ENCODE measurements around the gene MARCHF6.

MARCHF6 gene

GRCh38 chr5:10311595-10312425 is 41.7 kb upstream of the MARCHF6 start:
- TF ChIP-seq CTCF (IDR thresholded peaks at IDR 0.05; ENCODE audit: poor library complexity, severe bottlenecking): no peak
- Histone ChIP-seq H3K4me3 (ENCODE audit: severe bottlenecking) (no peak overlapping the region), H3K27me3 (ENCODE audit: insufficient read depth, poor library complexity, severe bottlenecking) (no peaks in the 10 kb centered on the region), H3K27ac (ENCODE audit: poor library complexity, severe bottlenecking) (peak overlapping the region; percentile 87), H3K4me1 (ENCODE audit: insufficient read depth, poor library complexity, severe bottlenecking) (peaks cover 22% of the 10 kb centered on the region), H3K36me3 (ENCODE audit: low read depth) (no peaks in the 10 kb centered on the region), H3K9me3 (ENCODE audit: severe bottlenecking) (no peaks in the 10 kb centered on the region)
- no peak for ATAC-seq (ENCODE audit: low read depth)
- DNase-seq (ENCODE audit: low spot score): no peak

- H3K4me3 ChIP-seq (ENCODE audit: severe bottlenecking): no peak overlapping the region
- no peaks in the 10 kb centered on the region for H3K27me3 ChIP-seq (ENCODE audit: insufficient read depth, poor library complexity, severe bottlenecking)
- H3K36me3 ChIP-seq (ENCODE audit: low read depth): no peaks in the 10 kb centered on the region
- no peak for TF ChIP-seq CTCF (IDR thresholded peaks at IDR 0.05; ENCODE audit: poor library complexity, severe bottlenecking)
- H3K27ac ChIP-seq (ENCODE audit: poor library complexity, severe bottlenecking): no peak overlapping the region
- no peak for ATAC-seq (ENCODE audit: low read depth)
- H3K9me3 ChIP-seq (ENCODE audit: severe bottlenecking): no peaks in the 10 kb centered on the region
- no peak for DNase-seq (ENCODE audit: low spot score)
- peaks cover 9% of the 10 kb centered on the region for H3K4me1 ChIP-seq (ENCODE audit: insufficient read depth, poor library complexity, severe bottlenecking)
Observed at GRCh38 chr5:10315201-10315600, 38.3 kb upstream of the MARCHF6 start.

GRCh38 chr5:10315824-10316509 is 37.5 kb upstream of the MARCHF6 start:
- Histone ChIP-seq H3K36me3 (ENCODE audit: low read depth) (no peaks in the 10 kb centered on the region), H3K4me3 (ENCODE audit: severe bottlenecking) (no peak overlapping the region), H3K4me1 (ENCODE audit: insufficient read depth, poor library complexity, severe bottlenecking) (peaks cover 1% of the 10 kb centered on the region), H3K9me3 (ENCODE audit: severe bottlenecking) (no peaks in the 10 kb centered on the region), H3K27me3 (ENCODE audit: insufficient read depth, poor library complexity, severe bottlenecking) (no peaks in the 10 kb centered on the region), H3K27ac (ENCODE audit: poor library complexity, severe bottlenecking) (no peak overlapping the region)
- TF ChIP-seq CTCF (IDR thresholded peaks at IDR 0.05; ENCODE audit: poor library complexity, severe bottlenecking): no peak
- DNase-seq (ENCODE audit: low spot score): no peak
- no peak for ATAC-seq (ENCODE audit: low read depth)

GRCh38 chr5:10317825-10318682 is 35.4 kb upstream of the MARCHF6 start:
- Histone ChIP-seq H3K27me3 (ENCODE audit: insufficient read depth, poor library complexity, severe bottlenecking) (no peaks in the 10 kb centered on the region), H3K27ac (ENCODE audit: poor library complexity, severe bottlenecking) (no peak overlapping the region), H3K4me3 (ENCODE audit: severe bottlenecking) (no peak overlapping the region), H3K36me3 (ENCODE audit: low read depth) (no peaks in the 10 kb centered on the region), H3K4me1 (ENCODE audit: insufficient read depth, poor library complexity, severe bottlenecking) (no peaks in the 10 kb centered on the region), H3K9me3 (ENCODE audit: severe bottlenecking) (no peaks in the 10 kb centered on the region)
- ATAC-seq (ENCODE audit: low read depth): peak; percentile 63; the same call in 2 of the 3 replicates
- DNase-seq (ENCODE audit: low spot score): no peak
- no peak for TF ChIP-seq CTCF (IDR thresholded peaks at IDR 0.05; ENCODE audit: poor library complexity, severe bottlenecking)

Measured in RWPE2 (cell line).